Esophagus muscularis mucosa (tissue), 4 donors: ENCODE data around the gene PLEKHH3. TPM values are rescaled to one million over a fixed set of nuclear protein-coding genes. Genes with fewer than 3 reads are reported as not detected.

Source experiments
- DNase-seq: peaks from one replicate; pipeline ENCODE4 v3.0.0-alpha.2; 2017; ENCODE audit errors: extremely low spot score
- H3K27ac ChIP-seq, 4 donors: fragments of 200-600 bp; sonication (generic); replicated peaks in 1 of 4; 1 replicate in 3 of 4; 2 replicates in 1 of 4; pipeline ENCODE4 v1.5.1; 2016 to 2019; ENCODE audit warnings: mild to moderate bottlenecking in 1 of 4
- H3K27me3 ChIP-seq, 4 donors: fragments of 200-600 bp; sonication (generic); one replicate each; pipeline versions ENCODE4 v1.5.1 to v1.6.0; 2016 to 2019
- H3K36me3 ChIP-seq, 4 donors: fragments of 200-600 bp; sonication (generic); one replicate each; pipeline ENCODE4 v1.5.1; 2016 to 2019
- H3K4me1 ChIP-seq, 4 donors: fragments of 200-600 bp; sonication (generic); one replicate each; pipeline ENCODE4 v1.5.1; 2016 to 2019
- H3K4me3 ChIP-seq, 4 donors: fragments of 200-600 bp; sonication (generic); 1 replicate in 2 of 4; 2 replicates in 2 of 4; pipeline ENCODE4 v1.5.1; 2016 to 2019; ENCODE audit warnings: mild to moderate bottlenecking in 4 of 4, moderate library complexity in 1 of 4
- H3K9me3 ChIP-seq, 4 donors: fragments of 200-600 bp; sonication (generic); 1 replicate in 3 of 4; 2 replicates in 1 of 4; pipeline ENCODE4 v1.5.1; 2016 to 2019
- EP300 ChIP-seq: sonication (generic); formaldehyde crosslinking; IDR thresholded peaks from one replicate; pipeline ENCODE4 v1.6.1; 2017; ENCODE audit warnings: antibody characterized with exemption
- POLR2A ChIP-seq: fragments of 450-650 bp; IDR thresholded peaks from one replicate; pipeline ENCODE4 v1.6.1; 2017; ENCODE audit warnings: antibody characterized with exemption, moderate library complexity, mild to moderate bottlenecking, low read depth
- POLR2AphosphoS5 ChIP-seq, 2 donors: sonication (generic); formaldehyde crosslinking; IDR thresholded peaks; one replicate each; pipeline ENCODE4 v1.6.1; 2017; ENCODE audit warnings: antibody characterized with exemption in 2 of 2
- WGBS: methylation state at CpG from one replicate; pipeline ENCODE4 v1.1.5; 2018; 5-methylcytosine and 5-hydroxymethylcytosine counted together
- intact Hi-C: fragments of 100-400 bp; cut with DNase I; formaldehyde crosslinking; loops from one replicate; pipeline ENCODE4 v1.15.1; 2023
- total RNA-seq, 4 donors: library from RNA; depleted of rRNA; stranded (reverse); fragments of >200 nt; gene quantifications; one replicate each; pipeline versions ENCODE4 v1.1.0 to v1.2.1, GENCODE V29; 2016
- TF ChIP-seq, protein P1 (sequence below), 3 experiments: fragments of 200-600 bp in 2 of 3; fragments of 450-650 bp in 1 of 3; sonication (generic) in 2 of 3; IDR thresholded peaks; one replicate each; pipeline ENCODE4 v1.5.1; 2017 to 2019; ENCODE audit warnings: antibody characterized with exemption in 3 of 3, mild to moderate bottlenecking in 2 of 3, moderate library complexity in 1 of 3

PLEKHH3 gene
- total RNA-seq, 4 donors from 2014 or later: 20.3 to 41.2 (median 27.3) TPM

DNA sequence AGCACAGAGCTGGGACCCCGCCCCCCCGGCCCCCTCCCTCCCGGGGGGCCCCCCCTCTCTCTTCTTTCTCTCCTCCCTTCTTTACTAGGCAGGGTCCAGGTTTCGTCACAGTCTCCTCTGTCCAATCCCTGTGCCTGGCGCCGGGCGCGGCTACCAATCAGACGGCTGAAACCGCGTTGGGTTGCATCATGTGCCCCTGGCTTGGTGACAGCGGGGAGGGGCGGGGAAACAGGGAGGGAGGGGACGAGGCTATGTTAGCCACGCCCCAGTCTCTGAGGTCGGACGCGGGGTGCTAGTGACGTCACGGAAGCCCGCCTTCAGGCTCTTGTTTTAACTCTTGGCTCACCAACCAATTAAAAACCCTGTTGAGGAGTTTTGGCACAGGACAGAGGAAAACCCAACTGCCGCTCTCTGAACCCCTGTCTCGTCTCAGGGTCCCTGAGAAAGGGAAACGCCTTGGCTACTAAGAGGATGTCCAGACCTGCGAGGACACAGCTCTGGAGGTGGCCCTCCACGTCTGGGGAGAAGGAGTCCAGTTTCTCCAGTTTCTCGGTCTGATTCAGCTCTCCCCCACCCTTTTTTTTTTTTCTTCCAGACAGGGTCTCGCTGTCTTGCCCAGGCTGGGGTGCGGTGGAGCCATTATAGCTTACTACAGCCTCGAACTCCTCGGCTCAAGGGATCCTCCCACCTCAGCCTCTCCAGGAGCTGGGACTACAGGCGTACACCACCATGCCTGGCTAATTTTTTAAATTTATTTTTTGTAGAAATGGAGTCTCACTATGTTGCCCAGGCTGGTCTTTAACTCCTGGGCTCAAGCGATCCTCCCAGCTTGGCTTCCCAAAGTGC is 441 bp upstream of the PLEKHH3 start:
- Histone ChIP-seq H3K27ac (peak overlapping the region; percentile 96 to 99 (median 98)), H3K27me3 (no peaks in the 10 kb centered on the region), H3K36me3 (peaks cover 3 to 15% (median 15%) of the 10 kb centered on the region in 4 donors), H3K9me3 (no peaks in the 10 kb centered on the region), H3K4me1 (peaks cover 68 to 90% (median 85%) of the 10 kb centered on the region in 4 donors), H3K4me3 (peak overlapping the region; percentile 77 to 93 (median 90))
- 2% methylated on average over 28 of the region's 33 CpGs for WGBS
- intact Hi-C loops: no loop called here
- peak in 1 of 2 donors; percentile 79 for TF ChIP-seq POLR2AphosphoS5 (IDR thresholded peaks at IDR 0.05)
- TF ChIP-seq, protein P1, sequence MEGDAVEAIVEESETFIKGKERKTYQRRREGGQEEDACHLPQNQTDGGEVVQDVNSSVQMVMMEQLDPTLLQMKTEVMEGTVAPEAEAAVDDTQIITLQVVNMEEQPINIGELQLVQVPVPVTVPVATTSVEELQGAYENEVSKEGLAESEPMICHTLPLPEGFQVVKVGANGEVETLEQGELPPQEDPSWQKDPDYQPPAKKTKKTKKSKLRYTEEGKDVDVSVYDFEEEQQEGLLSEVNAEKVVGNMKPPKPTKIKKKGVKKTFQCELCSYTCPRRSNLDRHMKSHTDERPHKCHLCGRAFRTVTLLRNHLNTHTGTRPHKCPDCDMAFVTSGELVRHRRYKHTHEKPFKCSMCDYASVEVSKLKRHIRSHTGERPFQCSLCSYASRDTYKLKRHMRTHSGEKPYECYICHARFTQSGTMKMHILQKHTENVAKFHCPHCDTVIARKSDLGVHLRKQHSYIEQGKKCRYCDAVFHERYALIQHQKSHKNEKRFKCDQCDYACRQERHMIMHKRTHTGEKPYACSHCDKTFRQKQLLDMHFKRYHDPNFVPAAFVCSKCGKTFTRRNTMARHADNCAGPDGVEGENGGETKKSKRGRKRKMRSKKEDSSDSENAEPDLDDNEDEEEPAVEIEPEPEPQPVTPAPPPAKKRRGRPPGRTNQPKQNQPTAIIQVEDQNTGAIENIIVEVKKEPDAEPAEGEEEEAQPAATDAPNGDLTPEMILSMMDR (IDR thresholded peaks at IDR 0.05): no peak
- TF ChIP-seq POLR2A: no peak
- TF ChIP-seq EP300: no peak
- peak; percentile 100 for DNase-seq

GRCh38 chr17:42675965-42676423 is 800 bp downstream of the PLEKHH3 start:
- DNase-seq: no peak
- H3K36me3 ChIP-seq: peaks cover 14 to 28% (median 27%) of the 10 kb centered on the region in 4 donors
- TF ChIP-seq POLR2AphosphoS5 (IDR thresholded peaks at IDR 0.05) (peak; percentile 60 to 70), POLR2A (peak; percentile 24), EP300 (no peak)
- TF ChIP-seq, protein P1 (IDR thresholded peaks at IDR 0.05): peak in 2 of 3 experiments; percentile 7 to 11
- no peaks in the 10 kb centered on the region for H3K9me3 ChIP-seq
- H3K27ac ChIP-seq: peak overlapping the region; percentile 96 to 99 (median 98)
- peak overlapping the region; percentile 77 to 93 (median 90) for H3K4me3 ChIP-seq
- H3K4me1 ChIP-seq: peaks cover 56 to 90% (median 79%) of the 10 kb centered on the region in 4 donors
- whole genome bisulfite sequencing: 0% methylated on average over 4 of the region's 43 CpGs
- no peaks in the 10 kb centered on the region for H3K27me3 ChIP-seq
- intact Hi-C loops: no loop called here

DNA sequence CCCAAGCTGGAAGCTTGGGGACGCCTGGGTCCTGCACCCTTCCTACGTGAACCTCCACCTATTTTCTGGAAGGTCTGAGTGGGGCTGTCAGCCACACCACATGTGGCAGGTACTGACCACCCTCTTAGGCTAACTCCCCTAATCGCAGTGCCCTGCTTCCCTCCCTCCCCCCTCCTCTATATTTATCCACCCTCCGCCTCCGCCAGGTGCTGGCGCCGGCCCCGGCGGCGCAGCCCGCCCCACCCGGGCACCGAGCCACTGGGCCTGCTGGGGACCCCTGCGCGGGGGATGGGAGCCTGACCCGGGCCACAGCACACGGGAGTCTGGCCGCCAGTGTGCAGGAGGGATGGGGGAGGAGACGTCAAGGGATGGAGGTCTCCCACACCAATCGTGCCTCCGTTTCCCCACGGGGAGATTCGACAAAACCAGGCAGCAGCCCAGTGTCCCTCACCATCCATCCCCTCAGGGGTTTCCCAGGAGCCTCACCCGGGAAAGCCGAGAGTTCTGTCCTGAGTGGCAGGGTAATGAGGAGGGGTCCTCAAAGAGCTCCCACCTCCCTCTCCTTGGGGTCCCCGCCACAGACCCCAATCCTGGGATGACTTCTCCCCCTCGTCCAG is 1.3 kb downstream of the PLEKHH3 start:
- no peak for DNase-seq
- peaks cover 50 to 90% (median 78%) of the 10 kb centered on the region in 4 donors for H3K4me1 ChIP-seq
- TF ChIP-seq EP300 (no peak), POLR2AphosphoS5 (IDR thresholded peaks at IDR 0.05) (no peak), POLR2A (no peak)
- TF ChIP-seq, protein P1 (IDR thresholded peaks at IDR 0.05): no peak
- peaks cover 17 to 33% (median 32%) of the 10 kb centered on the region in 4 donors for H3K36me3 ChIP-seq
- peak overlapping the region; percentile 96 to 99 (median 98) for H3K27ac ChIP-seq
- peak overlapping the region; percentile 77 to 93 (median 90) for H3K4me3 ChIP-seq
- WGBS: 8% methylated on average over 8 of the region's 27 CpGs
- intact Hi-C loops: no loop called here
- H3K9me3 ChIP-seq: no peaks in the 10 kb centered on the region
- H3K27me3 ChIP-seq: no peaks in the 10 kb centered on the region

- peaks cover 44 to 89% (median 75%) of the 10 kb centered on the region in 4 donors for H3K4me1 ChIP-seq
- TF ChIP-seq, protein P1 (IDR thresholded peaks at IDR 0.05): no peak
- TF ChIP-seq POLR2A (no peak), EP300 (no peak), POLR2AphosphoS5 (IDR thresholded peaks at IDR 0.05) (no peak)
- H3K4me3 ChIP-seq: peak overlapping the region; percentile 77 to 93 (median 90)
- H3K27me3 ChIP-seq: no peaks in the 10 kb centered on the region
- H3K9me3 ChIP-seq: no peaks in the 10 kb centered on the region
- H3K27ac ChIP-seq: peak overlapping the region; percentile 96 to 99 (median 98)
- WGBS: 31% methylated on average over 6 of the region's 9 CpGs
- peaks cover 21 to 39% (median 37%) of the 10 kb centered on the region in 4 donors for H3K36me3 ChIP-seq
- intact Hi-C loops: no loop called here
- no peak for DNase-seq
Observed at GRCh38 chr17:42674755-42675347, 1.9 kb downstream of the PLEKHH3 start.
